Peyer's patch (tissue), 4 donors: ENCODE measurements around the gene GRIA3.

Source experiments
- POLR2A ChIP-seq, 2 donors: fragments of 450-650 bp; IDR thresholded peaks; one replicate each; pipeline ENCODE4 v1.5.1; 2017; ENCODE audit warnings: antibody characterized with exemption in 2 of 2, mild to moderate bottlenecking in 2 of 2, moderate library complexity in 2 of 2
- TF ChIP-seq, protein P1 (sequence below), 6 experiments: fragments of 450-650 bp in 4 of 6; fragments of 200-600 bp in 2 of 6; sonication (generic) in 1 of 6; IDR thresholded peaks; one replicate each; pipeline ENCODE4 v1.5.1; 2017 to 2019; ENCODE audit warnings: antibody characterized with exemption in 6 of 6, mild to moderate bottlenecking in 3 of 6, moderate library complexity in 1 of 6

DNA sequence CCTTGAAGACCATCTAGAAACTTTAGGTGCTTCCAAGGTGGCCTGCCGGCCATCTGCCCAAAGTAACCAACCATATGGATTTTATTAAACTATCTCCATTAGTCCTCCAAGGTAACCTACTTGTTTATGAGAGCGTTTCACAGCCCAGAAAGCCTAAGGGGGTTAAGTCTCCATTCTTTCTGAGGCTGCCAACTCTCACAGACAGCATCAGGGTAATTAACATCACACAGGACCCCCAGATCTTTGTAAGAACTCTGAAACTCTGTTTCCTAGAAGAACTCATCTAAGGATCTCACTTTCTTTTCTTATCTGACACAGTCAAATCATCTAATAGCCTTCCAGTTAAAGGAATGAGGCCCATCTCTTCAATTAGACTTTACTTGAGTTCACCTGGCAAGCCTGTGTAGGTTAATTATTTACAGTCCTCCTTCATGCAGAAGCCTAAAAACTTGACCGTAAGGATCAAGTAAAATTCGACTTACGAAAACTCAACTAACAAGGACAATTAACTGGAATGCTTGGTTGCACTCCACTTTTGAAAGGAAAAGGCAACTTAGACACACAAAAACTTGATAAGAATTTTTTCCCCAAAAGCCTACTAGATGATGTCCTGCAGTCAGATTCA is 252.5 kb downstream of the GRIA3 start:
- TF ChIP-seq POLR2A (IDR thresholded peaks at IDR 0.05): no peak
- TF ChIP-seq, protein P1, sequence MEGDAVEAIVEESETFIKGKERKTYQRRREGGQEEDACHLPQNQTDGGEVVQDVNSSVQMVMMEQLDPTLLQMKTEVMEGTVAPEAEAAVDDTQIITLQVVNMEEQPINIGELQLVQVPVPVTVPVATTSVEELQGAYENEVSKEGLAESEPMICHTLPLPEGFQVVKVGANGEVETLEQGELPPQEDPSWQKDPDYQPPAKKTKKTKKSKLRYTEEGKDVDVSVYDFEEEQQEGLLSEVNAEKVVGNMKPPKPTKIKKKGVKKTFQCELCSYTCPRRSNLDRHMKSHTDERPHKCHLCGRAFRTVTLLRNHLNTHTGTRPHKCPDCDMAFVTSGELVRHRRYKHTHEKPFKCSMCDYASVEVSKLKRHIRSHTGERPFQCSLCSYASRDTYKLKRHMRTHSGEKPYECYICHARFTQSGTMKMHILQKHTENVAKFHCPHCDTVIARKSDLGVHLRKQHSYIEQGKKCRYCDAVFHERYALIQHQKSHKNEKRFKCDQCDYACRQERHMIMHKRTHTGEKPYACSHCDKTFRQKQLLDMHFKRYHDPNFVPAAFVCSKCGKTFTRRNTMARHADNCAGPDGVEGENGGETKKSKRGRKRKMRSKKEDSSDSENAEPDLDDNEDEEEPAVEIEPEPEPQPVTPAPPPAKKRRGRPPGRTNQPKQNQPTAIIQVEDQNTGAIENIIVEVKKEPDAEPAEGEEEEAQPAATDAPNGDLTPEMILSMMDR (IDR thresholded peaks at IDR 0.05): no peak
